ENCODE measurements around the gene TPMT.
A peak's percentile ranks its signal among the peaks of the same experiment; 100 is the strongest.

Gene TPMT

DNA sequence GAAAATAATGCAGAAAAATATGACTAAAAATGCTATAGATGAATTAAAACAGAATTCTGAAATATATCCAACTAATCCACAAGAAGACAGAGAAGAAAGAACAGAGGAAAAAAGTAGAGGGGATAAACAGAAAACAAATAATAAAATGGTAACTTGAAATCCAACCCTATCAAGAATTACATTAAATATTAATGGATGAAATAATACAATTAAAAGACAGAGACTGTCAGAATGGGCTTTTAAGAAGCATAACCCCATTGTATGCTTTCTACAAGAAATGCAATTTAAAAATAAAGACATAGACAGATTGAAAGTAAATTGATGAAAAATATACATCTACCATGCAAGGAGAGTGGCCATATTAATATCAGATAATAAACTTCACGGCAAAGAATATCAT lies 47.8 kb downstream of the TPMT start:
- no peak for DNase-seq

DNA sequence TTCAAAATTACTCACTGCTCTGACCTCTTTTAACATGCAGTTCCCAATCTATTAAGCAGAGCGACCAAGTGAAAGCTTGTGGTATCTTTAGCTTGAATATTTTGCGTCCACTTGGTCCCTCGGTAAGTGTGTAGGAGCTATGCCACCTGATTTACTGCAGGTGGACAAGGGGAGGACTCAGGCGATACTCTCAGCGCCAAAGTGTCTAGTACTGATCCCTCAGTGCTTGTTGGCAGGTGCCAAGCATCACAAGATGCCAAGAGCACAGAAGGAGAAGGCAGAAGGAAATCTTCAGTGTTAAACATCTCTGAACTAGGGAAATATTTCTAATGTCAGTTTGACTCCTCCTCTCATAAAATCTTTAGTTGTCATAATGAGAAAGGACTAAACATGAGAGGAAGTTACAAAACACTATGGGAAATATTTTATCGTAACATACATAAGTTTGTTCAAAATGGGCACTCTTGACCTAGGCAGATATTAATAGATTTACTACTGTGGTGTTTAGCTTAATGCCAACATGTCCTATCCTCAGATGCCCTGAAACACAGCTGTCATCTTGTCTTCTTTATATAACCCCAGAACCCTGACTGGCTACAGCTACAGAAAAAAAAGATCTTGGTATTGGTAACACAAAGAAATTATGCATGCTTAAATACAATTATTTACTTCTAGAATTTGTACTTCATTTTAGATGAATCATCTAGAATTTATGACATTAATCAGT lies 51.9 kb downstream of the TPMT start:
- no peak for DNase-seq

DNA sequence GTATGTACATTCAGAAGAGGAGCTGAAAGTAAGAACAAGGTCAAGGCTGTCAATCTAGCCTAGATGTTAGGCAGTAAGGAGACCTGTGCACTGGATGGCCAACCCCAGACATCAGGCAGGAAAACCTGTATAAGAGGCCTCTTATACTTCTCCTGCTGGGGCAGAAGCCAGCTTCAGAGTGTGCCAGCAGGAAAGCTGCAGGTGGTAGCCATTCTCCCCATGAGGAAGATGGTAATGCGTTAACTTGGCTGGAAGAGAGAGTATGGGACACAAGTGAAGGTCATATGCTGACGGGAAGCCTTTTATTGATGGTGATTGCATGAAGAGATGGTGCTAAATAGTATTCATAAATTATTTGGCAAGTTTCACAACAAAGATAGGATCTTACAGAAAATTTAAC lies 53.0 kb downstream of the TPMT start:
- peak; percentile 18 for DNase-seq

DNA sequence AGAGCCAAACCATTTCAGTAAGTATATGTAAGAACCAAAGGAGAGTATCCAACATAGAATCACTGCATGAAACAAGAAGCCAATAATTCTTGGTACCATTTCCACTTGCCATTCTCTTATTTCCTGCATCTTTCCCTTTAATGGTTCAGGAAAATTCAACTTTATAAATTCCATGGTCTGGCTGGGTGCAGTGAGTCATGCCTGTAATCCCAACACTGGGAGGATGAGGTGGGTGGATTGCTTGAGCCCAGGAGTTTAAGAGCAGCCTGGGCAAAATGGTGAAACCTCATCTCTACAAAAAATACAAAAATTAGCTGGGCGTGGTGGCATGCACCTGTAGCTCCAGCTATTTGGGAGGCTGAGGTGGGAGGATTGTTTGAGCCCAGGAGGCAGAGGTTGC lies 53.6 kb downstream of the TPMT start:
- no peak for DNase-seq

DNA sequence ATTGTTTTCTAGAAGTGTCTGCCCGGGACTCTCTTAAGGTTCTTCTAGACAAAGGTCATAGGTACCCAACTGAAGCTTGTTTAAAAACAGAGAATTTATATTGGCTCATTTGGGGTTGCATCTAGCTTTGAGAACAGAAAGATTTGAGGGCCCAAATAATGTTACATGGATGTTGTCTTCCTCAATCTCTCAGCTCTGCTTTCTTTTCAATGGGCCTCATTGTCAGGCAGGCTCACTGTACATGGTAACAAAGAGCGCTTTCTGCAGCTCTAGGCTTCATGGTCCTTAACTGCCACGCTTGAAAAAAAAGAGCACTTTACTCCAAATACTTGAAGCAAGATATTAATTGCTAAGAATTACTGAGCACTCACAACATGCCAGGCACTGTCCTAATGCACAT lies 54.6 kb downstream of the TPMT start:
- no peak for DNase-seq

DNA sequence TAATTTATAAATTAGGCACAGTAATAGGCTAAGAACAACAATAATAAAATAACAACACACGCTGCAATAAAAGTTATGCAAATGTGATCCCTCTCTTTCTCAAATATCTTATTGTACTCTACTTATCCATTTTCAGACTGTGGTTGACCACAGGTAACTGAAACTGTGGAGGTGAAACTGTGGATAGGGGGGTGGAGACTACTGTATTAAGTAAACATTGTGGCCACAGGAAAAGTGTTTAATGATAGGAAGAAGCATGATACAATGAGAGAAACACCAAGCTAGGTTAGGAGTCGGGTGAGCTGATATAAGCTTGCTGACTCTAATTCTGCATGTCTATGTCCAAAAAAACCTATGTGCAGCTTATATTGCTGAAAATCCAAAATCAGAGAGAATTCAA lies 55.4 kb downstream of the TPMT start:
- no peak for DNase-seq

DNA sequence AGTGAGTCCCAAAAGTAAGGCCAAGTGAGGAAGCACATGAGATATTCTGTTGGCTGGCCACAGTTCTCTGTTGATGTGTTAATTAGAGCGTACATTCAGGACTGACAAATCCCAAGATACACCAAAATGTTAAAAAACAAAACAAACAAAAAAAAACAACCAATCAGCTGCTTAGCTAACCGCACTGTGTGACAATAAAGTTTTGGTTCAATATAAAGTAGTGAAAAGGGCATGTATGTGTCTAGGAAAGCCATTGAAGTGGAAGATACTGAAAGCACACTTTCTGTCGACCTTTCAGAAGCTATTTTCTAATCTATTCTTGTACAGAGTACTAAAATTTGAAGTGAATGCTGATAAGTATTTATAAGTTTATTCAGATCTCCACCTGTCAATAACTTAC lies 58.5 kb downstream of the TPMT start:
- no peak for DNase-seq

DNA sequence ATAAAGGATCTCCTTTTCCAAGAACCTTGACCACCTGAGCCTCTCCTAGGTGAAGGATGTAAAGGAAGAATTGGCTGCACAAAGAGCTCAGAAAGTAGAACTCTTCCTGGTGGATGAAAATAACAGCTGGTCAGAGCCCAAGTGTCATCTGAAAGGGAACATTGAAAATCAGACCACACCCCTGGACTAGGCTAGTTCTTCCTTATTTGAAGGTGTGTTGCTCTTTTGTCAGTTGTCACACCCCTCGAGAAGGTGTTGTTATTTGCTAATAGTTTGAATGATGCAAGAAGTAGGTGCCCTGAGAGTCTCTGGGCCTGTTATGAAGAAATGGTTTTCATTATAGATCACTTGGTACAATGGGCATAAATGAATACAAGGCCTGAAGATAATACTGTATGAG lies 63.5 kb downstream of the TPMT start:
- DNase-seq, result no peak

DNA sequence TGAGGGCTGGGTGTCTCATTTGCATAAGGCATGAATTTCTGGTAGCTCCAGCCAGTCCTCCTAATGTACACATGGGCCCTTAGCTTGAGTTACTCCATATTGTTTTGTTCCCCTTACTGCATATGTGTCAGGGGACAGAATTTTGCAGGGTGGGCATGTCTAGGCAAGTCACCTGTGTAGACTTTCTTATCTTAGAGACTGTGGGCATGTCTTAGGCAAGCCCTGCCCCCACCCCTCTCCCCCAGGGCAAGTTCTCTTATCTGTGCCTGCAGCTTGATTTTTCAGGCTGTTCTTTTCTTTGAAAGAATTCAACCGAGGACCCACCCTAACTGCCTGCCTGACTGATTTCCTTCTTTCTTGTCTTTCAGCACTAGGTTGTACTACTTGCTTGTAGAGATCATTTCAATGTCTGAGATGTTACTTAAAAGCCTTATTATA lies 64.5 kb downstream of the TPMT start:
- DNase-seq, result no peak

DNA sequence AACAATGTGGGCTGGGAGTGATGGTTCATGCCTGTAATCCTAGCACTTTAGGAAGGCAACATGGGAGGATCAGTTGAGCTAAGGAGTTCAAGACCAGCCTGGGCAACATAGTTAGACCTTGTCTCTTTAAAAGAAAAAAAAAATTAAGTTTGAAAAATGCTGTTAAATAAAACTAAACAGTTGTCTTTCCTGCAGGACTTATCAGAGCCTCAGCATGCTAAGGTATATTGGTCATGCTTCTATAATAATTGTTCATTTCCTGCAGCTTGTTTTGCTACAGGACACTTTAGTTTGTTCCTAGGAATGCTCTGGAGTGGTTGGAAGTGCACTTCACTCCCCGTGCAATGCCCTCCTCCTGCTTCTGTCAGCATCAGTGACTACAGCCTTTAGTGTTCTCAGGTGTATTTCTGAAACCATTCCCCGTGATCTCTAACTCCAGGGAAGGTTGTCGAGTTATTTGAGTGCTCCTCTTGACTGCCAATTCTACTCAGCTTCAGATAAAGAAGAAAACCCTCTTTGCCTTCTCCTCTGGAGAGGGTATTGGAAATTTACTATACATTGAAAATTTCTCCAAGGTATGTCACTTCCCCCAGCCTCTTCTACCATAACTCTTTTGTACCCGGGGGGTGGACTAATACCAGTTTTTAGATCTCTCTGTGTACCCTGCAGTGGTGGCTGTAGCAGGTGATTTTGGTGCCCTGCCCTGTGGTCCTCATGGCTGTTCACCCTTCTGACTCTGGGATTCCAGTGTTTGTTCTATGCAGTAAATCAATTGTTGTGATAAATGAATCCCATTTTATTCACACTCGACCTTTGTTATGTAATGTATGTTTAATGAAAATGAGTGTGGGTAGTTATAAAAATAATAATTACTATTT lies 66.2 kb downstream of the TPMT start:
- peak; percentile 13 for DNase-seq

DNA sequence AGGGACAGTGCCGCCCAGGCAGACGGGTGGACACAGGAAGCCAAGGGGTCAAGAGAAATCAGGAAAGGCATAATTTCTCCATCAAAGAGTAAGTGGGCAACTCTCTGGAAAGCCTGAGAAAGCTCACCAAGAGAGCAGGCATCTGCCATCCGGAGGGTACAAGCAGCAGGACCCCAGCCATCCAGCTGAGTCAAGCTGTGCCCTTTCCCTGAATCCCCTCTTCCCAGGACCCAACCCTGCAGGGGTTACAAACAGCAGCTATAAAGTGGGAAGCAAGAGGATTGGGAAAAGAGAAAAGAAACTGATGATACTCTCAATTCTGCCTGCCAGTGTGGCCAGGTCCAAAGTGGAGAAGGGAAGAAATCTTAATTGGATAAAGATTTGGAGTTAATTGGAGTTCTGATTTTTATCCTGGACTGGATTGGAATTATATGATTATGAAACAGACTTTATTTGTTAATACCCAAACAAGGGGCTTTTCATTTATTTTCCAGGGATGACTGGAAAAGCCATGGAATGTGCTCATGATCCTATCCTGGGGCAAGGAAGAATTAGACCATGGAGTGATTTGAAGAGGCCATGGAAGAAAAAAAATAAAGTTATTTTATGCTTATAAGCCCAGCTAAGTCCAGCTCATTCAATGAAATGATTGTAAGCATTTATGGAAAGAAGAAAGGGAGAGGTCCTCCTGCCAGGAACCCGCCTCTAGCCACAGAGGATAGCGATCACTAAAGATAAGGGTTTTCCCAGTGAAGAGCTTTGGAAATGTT lies 67.3 kb downstream of the TPMT start:
- no peak for DNase-seq

DNA sequence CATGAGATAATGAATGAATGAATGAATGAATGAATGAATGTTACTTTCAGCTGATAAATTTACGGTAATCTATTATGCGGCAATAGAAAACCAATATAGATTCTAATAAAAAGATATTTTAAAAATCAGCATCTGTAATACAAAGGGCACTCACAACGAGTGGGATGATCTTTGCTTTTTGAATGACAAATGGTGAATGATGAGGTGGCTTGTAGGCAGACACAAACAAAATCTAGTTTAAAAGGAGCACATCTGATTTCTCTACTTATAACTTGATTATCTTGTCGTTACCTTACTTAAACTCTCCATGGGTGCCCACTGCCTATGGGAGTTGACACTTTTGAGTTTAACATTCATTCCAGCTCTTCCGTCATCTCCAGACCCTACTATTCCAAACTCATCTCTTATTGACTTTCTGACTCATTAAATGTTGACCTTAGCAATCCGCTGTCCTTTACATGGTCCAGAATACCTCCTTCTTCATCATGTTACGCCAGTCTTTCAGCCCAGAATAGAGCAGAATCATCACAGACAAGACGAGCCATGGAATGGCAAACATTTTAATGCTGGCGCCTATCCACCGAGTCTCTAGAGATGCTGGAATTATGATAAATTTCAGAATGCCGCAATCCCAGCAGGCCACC lies 73.7 kb downstream of the TPMT start:
- no peak for DNase-seq

DNA sequence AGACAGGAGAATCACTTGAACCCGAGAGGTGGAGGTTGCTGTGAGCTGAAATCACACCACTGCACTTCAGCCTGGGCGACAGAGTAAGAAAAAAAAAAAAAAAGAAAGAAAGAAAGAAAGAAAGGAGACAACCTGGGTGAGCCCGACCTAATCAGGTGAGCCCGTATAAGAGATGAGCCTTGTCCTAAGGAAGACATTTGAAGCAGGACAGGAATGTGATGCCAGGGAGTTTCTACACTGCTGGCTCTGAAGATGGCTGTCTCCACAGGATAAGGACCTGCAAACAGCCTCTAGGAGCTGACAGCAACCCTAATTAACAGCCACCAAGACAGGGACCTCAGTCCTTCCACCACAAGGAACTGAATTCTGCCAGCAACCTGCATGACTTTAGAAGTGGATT lies 74.3 kb downstream of the TPMT start:
- DNase-seq, result no peak

DNA sequence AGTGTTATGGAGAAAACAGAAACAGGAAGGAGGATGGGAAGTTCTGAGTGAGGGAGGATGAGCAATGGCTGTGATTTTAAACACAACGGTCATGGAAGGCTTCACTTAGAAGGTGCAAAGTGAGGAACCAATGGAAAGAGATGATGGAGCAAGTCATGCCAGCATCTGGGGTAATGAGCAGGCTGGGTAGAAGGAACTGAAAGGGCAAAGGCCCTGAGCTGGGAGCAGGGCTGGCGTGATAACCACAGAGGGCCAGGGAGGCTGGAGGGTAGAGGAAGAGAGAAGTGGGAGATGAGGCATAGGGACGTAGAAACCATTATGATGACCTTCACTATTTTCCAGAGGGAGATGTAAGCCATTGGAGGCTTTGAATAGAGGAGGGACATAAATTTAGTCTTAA lies 76.0 kb downstream of the TPMT start:
- DNase-seq, result no peak
